HFF-Myc (cell line): ENCODE data around the gene CSNK1E.
"Not testable (repeated sequence)": the region's sequence is repeated elsewhere in the genome, so short reads cannot be mapped to it uniquely, and the experiment has no call there.

Experiments
- DNase-seq: peaks from one replicate; pipeline ENCODE4 v3.0.0-alpha.2; 2011; ENCODE audit warnings: low read depth; ENCODE audit errors: extremely low read depth
- H3K4me3 ChIP-seq: replicated peaks from 2 replicates; pipeline ENCODE4 v1.5.1; 2011; ENCODE audit warnings: low read depth, mild to moderate bottlenecking, control low read depth, low read length
- TF ChIP-seq, protein P1 (sequence below): IDR thresholded peaks from 2 replicates; pipeline ENCODE4 v1.5.1; 2012; ENCODE audit warnings: mild to moderate bottlenecking, low read depth, low read length, control low read depth; ENCODE audit errors: missing control alignments

Gene CSNK1E

DNA sequence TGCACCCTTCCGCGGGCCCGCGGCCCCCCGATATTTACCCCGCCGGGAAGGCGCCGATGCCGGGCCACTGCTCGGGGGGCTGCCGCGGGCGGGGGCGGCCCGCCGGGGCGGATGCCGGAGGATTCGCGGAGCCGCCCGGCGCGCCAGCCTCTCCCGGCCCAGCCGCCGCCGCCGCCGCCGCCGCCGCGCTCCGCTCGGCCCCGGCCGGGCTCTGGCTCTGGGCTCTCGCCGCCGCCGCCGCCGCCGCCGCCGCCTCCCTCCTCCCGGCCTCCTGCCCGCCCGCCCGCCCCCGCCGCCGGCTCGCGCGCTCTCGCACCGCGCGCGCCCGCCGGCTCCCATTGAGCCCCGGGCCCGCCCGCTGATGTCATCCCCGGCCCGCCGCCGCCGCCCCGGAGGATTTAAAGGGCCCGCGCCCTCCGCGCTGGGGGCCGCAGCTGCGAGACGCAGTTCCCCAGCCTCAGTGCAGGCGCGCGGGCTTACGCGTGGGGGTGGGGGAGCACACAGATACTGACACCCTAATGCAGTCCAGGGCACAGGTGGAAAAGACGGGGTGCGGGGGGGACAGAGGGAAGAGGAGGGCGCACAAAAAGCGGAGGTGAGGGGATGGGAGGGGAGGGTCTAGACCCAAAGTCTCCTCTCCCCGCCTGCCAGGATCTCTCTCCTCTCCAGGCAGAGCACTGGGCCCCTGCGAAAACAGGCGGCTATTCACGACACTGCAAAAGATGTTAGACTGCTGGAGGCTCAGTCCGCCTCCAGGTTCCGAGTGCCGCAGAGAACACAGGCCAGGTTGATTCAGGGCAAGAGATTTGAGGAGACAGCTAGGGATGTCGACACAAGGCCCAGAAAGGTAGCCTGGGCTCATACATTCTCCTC is at the start of gene CSNK1E:
Gene CSNK1E, minus strand, starts transcription at position 312 of the 873 bp plus-strand sequence. CDS start 3,276 bp downstream, outside the sequence.
- TF ChIP-seq, protein P1, sequence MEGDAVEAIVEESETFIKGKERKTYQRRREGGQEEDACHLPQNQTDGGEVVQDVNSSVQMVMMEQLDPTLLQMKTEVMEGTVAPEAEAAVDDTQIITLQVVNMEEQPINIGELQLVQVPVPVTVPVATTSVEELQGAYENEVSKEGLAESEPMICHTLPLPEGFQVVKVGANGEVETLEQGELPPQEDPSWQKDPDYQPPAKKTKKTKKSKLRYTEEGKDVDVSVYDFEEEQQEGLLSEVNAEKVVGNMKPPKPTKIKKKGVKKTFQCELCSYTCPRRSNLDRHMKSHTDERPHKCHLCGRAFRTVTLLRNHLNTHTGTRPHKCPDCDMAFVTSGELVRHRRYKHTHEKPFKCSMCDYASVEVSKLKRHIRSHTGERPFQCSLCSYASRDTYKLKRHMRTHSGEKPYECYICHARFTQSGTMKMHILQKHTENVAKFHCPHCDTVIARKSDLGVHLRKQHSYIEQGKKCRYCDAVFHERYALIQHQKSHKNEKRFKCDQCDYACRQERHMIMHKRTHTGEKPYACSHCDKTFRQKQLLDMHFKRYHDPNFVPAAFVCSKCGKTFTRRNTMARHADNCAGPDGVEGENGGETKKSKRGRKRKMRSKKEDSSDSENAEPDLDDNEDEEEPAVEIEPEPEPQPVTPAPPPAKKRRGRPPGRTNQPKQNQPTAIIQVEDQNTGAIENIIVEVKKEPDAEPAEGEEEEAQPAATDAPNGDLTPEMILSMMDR, result no peak
- DNase-seq, result no peak

DNA sequence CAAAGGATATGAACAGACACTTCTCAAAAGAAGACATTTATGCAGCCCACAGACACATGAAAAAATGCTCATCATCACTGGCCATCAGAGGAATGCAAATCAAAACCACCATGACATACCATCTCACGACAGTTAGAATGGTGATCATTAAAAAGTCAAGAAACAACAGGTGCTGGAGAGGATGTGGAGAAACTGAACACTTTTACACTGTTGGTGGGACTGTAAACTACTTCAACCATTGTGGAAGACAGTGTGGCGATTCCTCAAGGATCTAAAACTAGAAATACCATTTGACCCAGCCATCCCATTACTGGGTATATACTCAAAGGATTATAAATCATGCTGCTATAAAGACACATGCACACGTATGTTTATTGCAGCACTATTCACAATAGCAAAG is 48.6 kb upstream of the CSNK1E start:
- H3K4me3 ChIP-seq, DNase-seq: not testable (repeated sequence)

More for the DNA sequence above, at the start of gene CSNK1E:
- peak within 1 kb of the TSS; percentile 86 for H3K4me3 ChIP-seq

DNA sequence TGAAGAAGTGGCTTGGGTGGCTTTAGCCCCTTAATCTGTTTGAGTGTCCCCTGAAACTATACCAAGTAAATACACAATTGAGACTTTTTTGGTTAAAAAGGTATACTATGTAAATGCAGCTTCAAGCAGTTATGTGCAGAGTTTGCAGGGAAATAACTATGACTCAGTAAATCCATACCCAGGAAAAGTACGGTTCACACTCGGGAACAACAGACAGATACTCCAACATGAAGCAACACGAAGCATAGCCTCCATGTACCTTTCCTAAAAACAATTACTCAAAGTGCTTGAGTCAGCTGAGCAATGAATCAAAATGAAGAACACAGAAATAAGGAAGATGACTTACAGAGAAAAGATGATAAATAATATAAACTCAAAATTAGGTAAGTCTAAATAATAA is 47.9 kb upstream of the CSNK1E start:
- not testable (repeated sequence) for H3K4me3 ChIP-seq, DNase-seq

DNA sequence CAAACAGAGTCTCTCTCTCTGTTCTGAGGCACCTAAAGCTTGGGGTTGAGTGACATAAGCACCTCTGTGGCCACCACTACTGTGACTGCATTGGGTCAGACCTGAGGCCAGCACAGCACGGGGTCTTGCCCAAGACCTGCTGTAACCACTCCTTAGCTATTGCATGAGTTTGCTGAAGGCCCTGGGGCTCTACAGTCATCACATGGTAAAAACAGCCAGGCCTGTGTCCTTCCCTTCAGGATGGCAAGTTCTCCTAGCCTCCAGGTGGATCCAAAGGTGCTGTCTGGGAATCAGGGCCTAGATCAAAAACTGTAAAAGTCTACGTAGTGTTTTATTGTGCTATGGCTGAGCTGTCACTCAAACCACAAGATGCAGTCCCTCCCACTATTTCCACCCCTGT is 43.3 kb upstream of the CSNK1E start:
- not testable (repeated sequence) for H3K4me3 ChIP-seq, DNase-seq

DNA sequence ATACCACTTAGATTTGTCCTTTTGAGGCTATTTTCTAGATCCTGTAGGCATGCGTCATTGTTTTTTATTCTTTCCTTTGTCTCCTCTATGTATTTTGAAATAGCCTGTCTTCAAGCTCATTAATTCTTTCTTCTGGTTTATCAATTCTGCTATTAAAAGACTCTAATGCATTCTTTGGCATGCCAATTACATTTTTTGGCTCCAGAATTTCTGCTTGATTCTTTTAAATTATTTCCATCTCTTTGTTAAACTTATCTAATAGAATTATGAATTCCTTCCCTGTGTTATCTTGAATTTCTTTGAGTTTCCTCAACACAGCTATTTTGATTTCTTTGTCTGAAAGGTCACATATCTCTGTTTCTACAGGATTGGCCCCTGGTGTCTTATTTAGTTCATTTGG is 42.6 kb upstream of the CSNK1E start:
- not testable (repeated sequence) for H3K4me3 ChIP-seq, DNase-seq

DNA sequence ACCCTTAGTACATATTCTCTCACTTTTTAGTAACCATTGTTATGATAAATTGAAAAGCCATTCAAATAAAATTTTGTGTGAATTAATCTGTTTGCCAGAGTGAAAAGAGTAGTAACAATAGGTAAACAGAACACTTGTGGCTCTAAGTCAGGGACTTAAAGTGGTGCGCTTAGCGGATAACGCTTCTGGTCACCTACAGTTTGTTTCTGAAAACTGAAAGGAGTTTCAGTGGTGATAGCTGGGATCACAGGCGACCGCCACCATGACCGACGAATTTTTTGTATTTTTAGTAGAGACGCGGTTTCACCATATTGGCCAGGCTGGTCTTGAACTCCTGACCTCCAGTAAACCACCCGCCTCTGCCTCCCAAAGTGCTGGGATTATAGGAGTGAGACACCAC is 40.7 kb upstream of the CSNK1E start:
- not testable (repeated sequence) for DNase-seq, H3K4me3 ChIP-seq

DNA sequence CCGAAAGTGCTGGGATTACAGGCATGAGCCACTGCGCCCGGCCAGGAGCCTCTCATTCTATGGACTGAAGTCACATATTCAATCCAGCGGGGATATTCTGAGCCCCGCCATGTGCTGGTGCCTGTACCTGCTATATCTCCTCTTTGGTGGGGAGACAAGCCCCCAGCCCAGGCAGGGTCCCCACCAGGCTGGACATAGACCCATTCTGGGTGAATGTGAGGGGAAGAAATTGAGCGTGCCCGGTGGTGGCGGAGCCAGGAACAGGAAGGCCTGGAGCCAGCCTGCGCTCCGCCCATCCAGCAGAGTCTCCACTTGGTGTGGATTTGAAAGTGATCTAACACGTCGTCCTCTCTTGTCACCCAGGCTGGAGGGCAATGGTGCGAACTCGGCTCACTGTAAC is 38.0 kb upstream of the CSNK1E start:
- TF ChIP-seq, protein P1, result no peak

DNA sequence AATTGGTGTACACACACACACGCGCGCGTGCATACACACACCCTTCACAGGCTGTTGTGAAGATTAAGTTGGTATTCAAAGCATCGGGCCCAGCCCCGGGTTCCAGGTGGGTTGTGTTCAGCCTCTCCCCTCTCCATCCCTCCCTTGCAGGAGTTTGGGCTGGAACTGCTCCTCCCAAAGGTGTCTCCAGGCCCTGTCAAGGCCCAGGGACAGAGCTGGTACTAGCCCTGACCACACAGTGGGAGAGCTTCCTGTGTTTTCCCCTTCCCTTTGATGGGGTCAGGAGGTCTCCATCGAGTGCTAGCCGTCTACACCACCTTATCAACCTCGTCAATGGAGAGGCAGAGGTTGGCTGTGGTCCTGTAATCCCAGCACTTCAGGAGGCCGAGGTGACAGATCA is 36.5 kb upstream of the CSNK1E start:
- H3K4me3 ChIP-seq, result no peak overlapping the region
- TF ChIP-seq, protein P1, result no peak
- no peak for DNase-seq

More for the DNA sequence above, 38.0 kb upstream of the CSNK1E start:
- no peak overlapping the region for H3K4me3 ChIP-seq
- DNase-seq, result no peak

DNA sequence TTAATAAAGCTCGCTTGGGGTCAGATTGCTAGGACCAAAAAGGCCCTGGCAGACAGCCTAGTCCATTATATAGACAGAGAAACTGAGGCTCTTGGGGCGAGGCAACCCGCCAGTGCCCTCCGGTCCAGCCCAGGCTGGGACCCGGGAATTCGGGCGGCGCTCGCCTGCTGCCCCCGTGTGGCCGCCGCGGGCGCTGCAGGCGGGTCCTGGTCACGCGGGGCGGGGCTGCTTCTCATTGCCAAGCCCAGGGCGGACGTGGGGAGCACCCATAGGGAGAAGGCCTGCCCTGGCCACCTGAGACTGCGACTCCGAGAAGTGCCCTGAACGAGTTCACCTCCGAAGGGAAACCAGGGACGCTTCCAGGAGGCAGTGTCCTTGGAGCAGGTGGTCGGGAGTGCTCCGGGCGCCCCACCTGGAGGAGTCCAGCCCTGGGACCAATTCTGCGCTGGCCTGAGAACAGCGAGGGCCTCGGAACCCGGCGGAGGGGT is 36.0 kb upstream of the CSNK1E start:
- no peak for DNase-seq
- TF ChIP-seq, protein P1, result peak; percentile 96

More for the DNA sequence above, 36.0 kb upstream of the CSNK1E start:
- H3K4me3 ChIP-seq, result no peak overlapping the region
